CD4-positive, alpha-beta T cell (primary cell): ENCODE measurements around the gene INTS6. TPM values are rescaled to one million over a fixed set of nuclear protein-coding genes. Genes with fewer than 3 reads are reported as not detected.
"Not testable (repeated sequence)": the region's sequence is repeated elsewhere in the genome, so short reads cannot be mapped to it uniquely, and the experiment has no call there.

ENCODE experiments used
- ATAC-seq: fragments of 200-7000 bp; cut with Tn5 transposase; one replicate; pipeline ENCODE4 v1.10.0; 2022; ENCODE audit warnings: mild to moderate bottlenecking; ENCODE audit not compliant: poor library complexity
- CTCF ChIA-PET: fragments of 350-600 bp; sonication (Branson Sonifier 250); formaldehyde crosslinking; loops from one replicate; lab custom pipeline; 2021; ENCODE audit warnings: antibody characterized with exemption, inconsistent platforms; lab: Charles Lee
- POLR2A ChIA-PET: fragments of 350-600 bp; sonication (Branson Sonifier 250); formaldehyde crosslinking; loops from one replicate; lab custom pipeline; 2021; ENCODE audit warnings: antibody characterized with exemption, inconsistent platforms; lab: Charles Lee
- DNase-seq, 14 experiments: peaks; one replicate each; pipeline ENCODE4 v3.0.0-alpha.2; 2013 to 2020; ENCODE audit warnings: mixed read lengths in 2 of 14
- H3K27ac ChIP-seq, 2 donors: one replicate each; pipeline versions ENCODE4 v1.5.1 to v1.7.0; 2013; ENCODE audit warnings: low read length in 2 of 2, low read depth in 1 of 2, mild to moderate bottlenecking in 1 of 2
- H3K27me3 ChIP-seq, 2 experiments: 1 replicate in 1 of 2; 2 replicates in 1 of 2; pipeline versions ENCODE4 v1.6.1 to v1.7.0; 2013; ENCODE audit warnings: low read length in 2 of 2, control low read depth in 1 of 2, mild to moderate bottlenecking in 1 of 2, moderate library complexity in 1 of 2; ENCODE audit not compliant: insufficient read depth in 2 of 2, control insufficient read depth in 1 of 2
- H3K36me3 ChIP-seq: one replicate; pipeline ENCODE4 v1.6.1; 2013; ENCODE audit warnings: low read length, control low read depth; ENCODE audit not compliant: insufficient read depth
- H3K4me1 ChIP-seq: one replicate; pipeline ENCODE4 v1.6.1; 2013; ENCODE audit warnings: low read length, control low read depth; ENCODE audit not compliant: insufficient read depth
- H3K4me3 ChIP-seq: one replicate; pipeline ENCODE4 v1.5.1; 2013; ENCODE audit warnings: mild to moderate bottlenecking, low read length, moderate library complexity
- H3K9me3 ChIP-seq, 2 experiments: 1 replicate in 1 of 2; 2 replicates in 1 of 2; pipeline versions ENCODE4 v1.6.1 to v1.7.0; 2013; ENCODE audit warnings: low read length in 2 of 2, mild to moderate bottlenecking in 2 of 2, control low read depth in 1 of 2, moderate library complexity in 1 of 2; ENCODE audit not compliant: control insufficient read depth in 1 of 2, insufficient read depth in 1 of 2
- H3K27ac Mint-ChIP-seq: one replicate; pipeline ENCODE4 v1.8.0; 2020; ENCODE audit warnings: mixed read lengths
- H3K27me3 Mint-ChIP-seq: one replicate; pipeline ENCODE4 v1.8.0; 2021; ENCODE audit warnings: mixed read lengths
- H3K36me3 Mint-ChIP-seq: one replicate; pipeline ENCODE4 v1.8.0; 2021; ENCODE audit warnings: low read depth, mixed read lengths
- H3K4me1 Mint-ChIP-seq: one replicate; pipeline ENCODE4 v1.8.0; 2021; ENCODE audit warnings: low read depth, mixed read lengths
- H3K4me3 Mint-ChIP-seq: one replicate; pipeline ENCODE4 v1.8.0; 2020; ENCODE audit warnings: mild to moderate bottlenecking, mixed read lengths
- H3K9me3 Mint-ChIP-seq: one replicate; pipeline ENCODE4 v1.8.0; 2020; ENCODE audit warnings: mixed read lengths
- CTCF ChIP-seq: fragments of 200-600 bp; IDR thresholded peaks from one replicate; pipeline ENCODE4 v1.8.0; 2022; ENCODE audit warnings: antibody characterized with exemption, mild to moderate bottlenecking
- intact Hi-C, 2 experiments: fragments of 100-400 bp; cut with DNase I in 1 of 2; cut with micrococcal nuclease in 1 of 2; formaldehyde crosslinking; loops; one replicate each; pipeline versions ENCODE4 v1.15.1 to v1.9.0; 2023 to 2025; cut with DNase I, micrococcal nuclease
- total RNA-seq, 174 experiments: library from RNA in 2 of 174; stranded (reverse) in 2 of 174; gene quantifications; one replicate each; pipeline ENCODE4 v1.2.3 and lab custom pipeline; 2021 to 2026

The INTS6 gene
- total RNA-seq, 2 experiments from 2014 or later = 40.8 to 45.8 TPM

DNA sequence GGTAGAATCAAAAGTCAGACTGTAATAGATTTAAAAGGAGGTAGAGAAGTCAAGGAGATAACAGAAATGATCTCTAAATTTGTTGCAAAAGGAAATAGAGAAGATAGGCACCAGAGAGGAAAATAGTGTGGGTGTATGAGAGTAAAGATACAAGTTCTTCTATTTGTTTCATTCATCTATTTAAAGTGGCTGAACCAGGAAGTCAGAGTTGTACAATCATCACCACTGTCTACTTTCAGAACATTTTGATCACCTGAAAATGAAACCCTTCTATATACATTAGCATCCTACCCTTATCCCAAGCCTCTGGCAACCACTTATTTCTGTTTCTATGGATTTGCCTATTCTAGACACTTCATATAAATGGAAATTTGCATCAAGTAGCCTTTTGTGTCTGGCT is 36.7 kb downstream of the INTS6 start:
- TF ChIP-seq CTCF = no peak
- DNase-seq (no peak), ATAC-seq (no peak)
- peaks cover 74% of the 10 kb centered on the region for H3K4me1 Mint-ChIP-seq
- ChIA-PET CTCF (no interaction called here), POLR2A (no interaction called here)
- H3K27me3 Mint-ChIP-seq = no peaks in the 10 kb centered on the region
- H3K4me1 ChIP-seq = peaks cover 6% of the 10 kb centered on the region
- peaks cover 78% of the 10 kb centered on the region for H3K36me3 Mint-ChIP-seq
- peaks cover 39% of the 10 kb centered on the region for H3K36me3 ChIP-seq
- H3K4me3 ChIP-seq = no peak overlapping the region
- H3K9me3 ChIP-seq = no peaks in the 10 kb centered on the region
- H3K27me3 ChIP-seq = no peaks in the 10 kb centered on the region
- H3K4me3 Mint-ChIP-seq = no peak overlapping the region
- peaks cover 10% of the 10 kb centered on the region for H3K9me3 Mint-ChIP-seq
- peak overlapping the region; percentile 40 for H3K27ac Mint-ChIP-seq
- H3K27ac ChIP-seq = no peak overlapping the region
- intact Hi-C loops = no loop called here

DNA sequence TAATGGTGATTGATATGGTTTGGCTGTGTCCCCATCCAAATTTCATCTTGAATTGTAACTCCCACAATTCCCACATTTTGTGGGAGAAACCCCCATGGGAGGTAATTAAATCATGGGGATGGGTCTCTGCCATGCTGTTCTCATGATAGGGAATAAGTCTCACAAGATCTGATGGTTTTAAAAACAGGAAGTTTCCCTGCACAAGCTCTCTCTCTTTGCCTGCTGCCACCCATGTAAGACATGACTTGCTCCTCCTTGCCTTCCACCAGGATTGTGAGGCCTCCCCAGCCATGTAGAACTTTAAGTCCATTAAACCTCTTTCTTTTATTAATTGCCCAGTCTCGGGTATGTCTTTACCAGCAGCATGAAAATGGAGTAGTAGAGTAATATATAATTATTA is 37.5 kb downstream of the INTS6 start:
- H3K27ac ChIP-seq, DNase-seq, H3K27ac Mint-ChIP-seq, ATAC-seq, H3K27me3 ChIP-seq, H3K9me3 ChIP-seq, H3K4me3 ChIP-seq, H3K4me3 Mint-ChIP-seq, H3K4me1 ChIP-seq, H3K9me3 Mint-ChIP-seq, intact Hi-C loops, H3K27me3 Mint-ChIP-seq, CTCF ChIA-PET, POLR2A ChIA-PET: not testable (repeated sequence)
- H3K36me3 ChIP-seq = peaks cover 34% of the 10 kb centered on the region
- H3K4me1 Mint-ChIP-seq = peaks cover 70% of the 10 kb centered on the region
- H3K36me3 Mint-ChIP-seq = peaks cover 83% of the 10 kb centered on the region

DNA sequence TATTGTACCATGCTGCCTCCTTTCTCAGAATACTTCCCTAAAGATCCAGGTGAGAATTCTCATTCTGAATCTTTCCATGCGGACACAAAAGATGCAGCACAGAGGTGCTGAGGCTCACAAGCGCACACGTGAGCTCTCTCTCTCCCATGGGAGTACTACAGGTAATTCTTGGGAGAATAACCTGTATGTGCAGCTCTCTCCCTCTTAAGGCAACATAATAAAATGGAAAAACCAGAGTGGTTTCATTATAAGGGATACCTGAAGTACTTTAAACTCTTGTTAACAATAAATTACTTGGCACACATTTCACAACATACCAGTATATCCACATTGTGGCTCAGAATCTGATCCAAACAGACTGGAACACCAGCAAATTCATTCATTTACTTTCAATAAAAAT is 40.4 kb downstream of the INTS6 start:
- intact Hi-C loops = no loop called here
- ATAC-seq (no peak), DNase-seq (no peak)
- H3K27ac ChIP-seq = no peak overlapping the region
- H3K4me3 ChIP-seq = no peak overlapping the region
- Mint-ChIP-seq H3K4me1 (peaks cover 70% of the 10 kb centered on the region), H3K4me3 (no peak overlapping the region), H3K27me3 (no peaks in the 10 kb centered on the region), H3K9me3 (peaks cover 10% of the 10 kb centered on the region), H3K27ac (no peak overlapping the region), H3K36me3 (peaks cover 79% of the 10 kb centered on the region)
- ChIA-PET POLR2A (no interaction called here), CTCF (no interaction called here)
- TF ChIP-seq CTCF = no peak
- no peaks in the 10 kb centered on the region for H3K9me3 ChIP-seq
- H3K4me1 ChIP-seq = no peaks in the 10 kb centered on the region
- no peaks in the 10 kb centered on the region for H3K27me3 ChIP-seq
- H3K36me3 ChIP-seq = peaks cover 26% of the 10 kb centered on the region

- no peaks in the 10 kb centered on the region for H3K27me3 ChIP-seq
- H3K36me3 Mint-ChIP-seq = peaks cover 63% of the 10 kb centered on the region
Measured at GRCh38 chr13:51405176-51405575, 47.7 kb downstream of the INTS6 start.

More at GRCh38 chr13:51405176-51405575, 47.7 kb downstream of the INTS6 start:
- H3K36me3 ChIP-seq = peaks cover 14% of the 10 kb centered on the region
- ChIA-PET POLR2A (no interaction called here), CTCF (no interaction called here)
- H3K9me3 Mint-ChIP-seq = no peaks in the 10 kb centered on the region
- no peak overlapping the region for H3K27ac ChIP-seq
- H3K27me3 Mint-ChIP-seq = no peaks in the 10 kb centered on the region
- ATAC-seq (no peak), DNase-seq (no peak)
- peaks cover 79% of the 10 kb centered on the region for H3K4me1 Mint-ChIP-seq
- H3K4me1 ChIP-seq = no peaks in the 10 kb centered on the region
- H3K27ac Mint-ChIP-seq = no peak overlapping the region
- H3K4me3 Mint-ChIP-seq = no peak overlapping the region
- no peak overlapping the region for H3K4me3 ChIP-seq
- intact Hi-C loops = no loop called here
- TF ChIP-seq CTCF = no peak
- no peaks in the 10 kb centered on the region for H3K9me3 ChIP-seq
